M059J (cell line): ENCODE measurements around the gene TNNI3K. TPM values are rescaled to one million over a fixed set of nuclear protein-coding genes. Genes with fewer than 3 reads are reported as not detected.

Experiments used
- DNase-seq: peaks from one replicate; pipeline ENCODE4 v3.0.0-alpha.2; 2012; ENCODE audit warnings: low read depth
- total RNA-seq: library from RNA; depleted of rRNA; stranded (reverse); fragments of >200 nt; shearing (Covaris generic); gene quantifications from 2 replicates; pipeline ENCODE4 v1.2.3, GENCODE V29; 2014

TNNI3K gene
- total RNA-seq, 1 experiment from 2014 or later = not detected

DNA sequence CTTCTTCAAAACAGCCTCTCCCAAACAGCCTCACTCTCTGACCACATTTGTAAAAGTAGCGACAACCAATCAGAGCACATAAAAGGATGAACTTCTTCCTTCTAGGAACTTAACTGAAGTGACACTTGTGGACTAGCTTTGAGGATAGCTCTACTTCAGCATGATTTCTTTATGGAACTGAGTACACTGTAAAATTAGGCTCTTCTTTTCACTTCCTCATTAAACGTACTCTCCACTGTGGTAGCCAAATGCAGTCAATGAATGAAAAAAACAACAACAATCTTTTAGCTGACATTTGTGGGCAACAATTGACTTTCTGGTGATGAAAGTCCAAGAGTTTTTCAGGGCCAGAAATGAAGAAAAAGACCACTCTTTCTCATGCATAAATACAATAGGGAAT, 267.7 kb downstream of the TNNI3K start:
- no peak for DNase-seq

DNA sequence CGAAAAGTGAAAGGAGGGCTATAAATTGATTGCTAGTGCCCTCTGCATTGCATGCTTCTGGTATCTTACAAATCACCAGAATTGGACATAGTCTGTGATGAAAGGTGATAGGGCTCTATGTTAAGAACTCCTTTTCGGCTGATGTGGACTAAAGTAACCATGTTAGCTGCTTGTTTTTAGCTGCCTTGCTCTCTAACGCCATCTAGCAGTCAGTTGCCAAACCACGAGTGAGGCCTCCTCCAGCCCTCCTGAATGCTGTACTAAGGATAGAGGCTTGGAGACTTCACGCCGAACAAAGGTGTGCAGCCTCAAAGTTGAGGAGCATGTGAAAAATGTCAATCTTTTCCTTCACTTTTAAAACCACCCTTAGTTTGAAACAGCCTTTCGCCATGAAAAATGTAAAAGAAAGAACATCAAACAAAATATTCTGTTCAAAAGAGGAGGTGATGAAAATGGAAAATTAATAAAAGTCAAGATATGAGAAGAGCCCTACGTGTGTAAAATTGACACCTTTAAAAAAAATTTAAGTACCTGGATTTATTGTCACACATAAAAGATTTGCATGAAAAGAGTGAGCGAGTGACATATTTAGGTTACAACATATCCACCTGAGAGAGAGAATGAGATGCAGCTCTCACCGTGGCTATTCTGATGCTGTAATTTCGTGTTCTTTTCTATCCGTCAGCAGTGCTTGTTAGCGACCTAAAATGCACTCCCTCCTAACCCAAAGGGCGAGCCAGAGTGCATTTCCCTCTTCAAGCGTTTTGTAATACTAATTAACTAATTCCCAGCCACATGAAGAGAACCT, 269.1 kb downstream of the TNNI3K start:
- DNase-seq = peak; percentile 45

DNA sequence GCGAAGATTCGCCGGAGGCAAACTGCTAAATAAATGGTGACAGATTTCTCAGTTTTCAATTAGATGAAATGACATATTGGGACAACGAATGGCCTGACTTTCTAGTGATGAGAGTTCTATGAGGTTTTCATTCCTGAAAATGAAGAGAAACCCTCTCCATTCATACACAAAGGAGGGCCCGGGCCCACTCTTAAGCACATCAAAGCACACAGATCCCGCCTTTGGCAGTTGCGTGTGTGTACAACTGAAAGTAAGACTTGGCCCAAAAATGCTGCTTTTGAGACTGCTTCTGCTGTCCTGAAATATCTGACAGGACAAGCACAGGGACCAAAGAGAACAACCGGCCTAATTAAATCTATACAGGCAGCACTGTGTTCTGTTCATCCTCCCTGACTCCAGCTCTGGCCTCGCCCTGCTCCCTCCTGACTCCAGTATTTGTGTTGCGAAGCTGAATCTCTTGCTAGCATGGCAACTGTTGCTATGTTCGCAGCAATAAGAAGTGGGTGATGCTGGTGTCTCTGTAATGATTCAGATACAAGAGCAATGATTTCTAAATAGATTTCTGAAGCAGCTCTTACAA, 269.8 kb downstream of the TNNI3K start:
- DNase-seq = peak; percentile 22

- no peak for DNase-seq
Measured at GRCh38 chr1:74505928-74506710, 270.9 kb downstream of the TNNI3K start.

GRCh38 chr1:74508449-74508848, 273.3 kb downstream of the TNNI3K start:
- DNase-seq = no peak

GRCh38 chr1:74512170-74512915, 277.2 kb downstream of the TNNI3K start, which contains the start of gene LRRC53:
TSS of gene LRRC53 (minus strand) at chr1:74512611. CDS start at chr1:74483349, 29,262 bp downstream.
- DNase-seq = no peak

GRCh38 chr1:74513411-74514300, 278.5 kb downstream of the TNNI3K start:
- DNase-seq = no peak

GRCh38 chr1:74517599-74518051, 282.4 kb downstream of the TNNI3K start:
- DNase-seq = no peak

DNA sequence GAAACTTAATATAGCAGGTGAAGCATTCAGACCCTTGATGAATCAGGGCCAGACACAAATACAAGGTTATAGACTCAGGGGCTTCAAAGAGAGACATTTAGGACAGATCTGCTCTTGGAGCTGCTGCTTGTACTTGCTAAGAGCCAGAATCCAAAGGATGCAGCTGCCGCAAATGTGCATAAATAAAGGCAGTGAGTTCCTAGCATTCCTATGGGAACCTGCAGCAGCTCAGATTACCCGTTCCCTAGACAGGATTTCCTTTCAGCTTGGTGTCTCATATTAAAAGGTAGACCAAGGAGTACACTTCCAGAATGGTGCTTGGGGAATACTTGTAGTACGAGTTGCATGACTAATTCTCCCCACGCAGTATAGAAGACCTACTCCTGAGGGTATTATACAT, 287.0 kb downstream of the TNNI3K start:
- no peak for DNase-seq

- DNase-seq = no peak
Measured at GRCh38 chr1:74523873-74524480, 288.8 kb downstream of the TNNI3K start.

DNA sequence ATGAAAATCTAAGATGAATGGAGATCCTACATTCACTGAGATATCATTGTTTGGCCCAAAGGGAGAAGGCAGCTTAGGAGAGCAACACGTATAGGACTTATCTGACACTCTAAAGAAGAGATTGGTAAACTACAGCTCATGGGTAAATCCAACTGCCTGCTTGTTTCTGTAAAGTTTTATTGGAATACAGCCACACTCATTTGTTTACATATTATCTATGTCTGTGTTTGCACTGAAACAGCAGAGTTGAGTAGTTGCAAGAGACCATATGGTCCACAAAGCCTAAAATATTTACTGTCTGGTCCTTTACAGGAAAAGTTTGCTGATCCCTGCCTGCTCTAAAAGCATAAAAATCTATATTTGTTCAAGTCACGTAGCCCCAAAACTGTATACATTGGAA, 291.5 kb downstream of the TNNI3K start:
- no peak for DNase-seq

DNA sequence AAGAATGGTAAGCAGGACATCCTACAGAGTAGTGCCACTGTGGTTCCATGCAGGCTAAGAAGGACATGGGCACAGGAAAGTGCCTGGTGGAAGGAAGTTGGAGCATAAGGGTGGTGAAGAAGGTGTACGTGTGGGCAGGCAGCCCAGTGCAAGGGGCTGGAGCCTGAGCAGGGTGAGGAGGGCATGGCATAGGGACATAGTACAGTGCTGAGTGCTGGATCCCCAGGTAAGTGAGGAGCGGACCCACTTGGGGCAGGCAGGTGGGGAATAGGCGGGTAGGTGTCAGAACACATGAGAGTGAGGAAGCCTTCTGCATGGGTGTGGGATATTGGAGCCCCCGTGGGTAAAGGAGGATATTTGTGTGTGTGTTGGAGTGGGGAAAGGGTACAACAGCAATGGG, 292.9 kb downstream of the TNNI3K start:
- DNase-seq = no peak

- peak; percentile 3 for DNase-seq
Measured at GRCh38 chr1:74530892-74531291, 295.7 kb downstream of the TNNI3K start.

- no peak for DNase-seq
Measured at GRCh38 chr1:74531796-74532195, 296.6 kb downstream of the TNNI3K start.

DNA sequence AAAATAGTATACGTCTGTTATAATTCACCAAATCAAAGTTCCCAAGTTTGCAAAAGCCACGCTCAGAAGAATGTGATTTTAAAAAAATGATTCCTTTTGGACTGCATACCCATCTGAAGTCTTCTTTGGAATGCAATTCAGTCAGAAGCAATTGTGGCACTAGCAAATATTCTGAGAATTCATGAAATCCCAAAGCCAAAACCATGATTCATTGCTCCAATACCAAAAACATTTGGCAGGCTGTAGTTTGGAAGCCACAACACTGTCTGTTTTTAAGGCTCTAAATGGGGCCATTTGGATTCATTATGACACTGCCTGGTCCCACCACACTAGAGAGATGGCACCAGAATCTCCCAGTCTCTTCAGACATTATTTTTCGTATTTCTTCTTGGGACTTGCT, 299.1 kb downstream of the TNNI3K start:
- peak; percentile 42 for DNase-seq

- DNase-seq = no peak
Measured at GRCh38 chr1:74545821-74546220, 310.6 kb downstream of the TNNI3K start.

DNA sequence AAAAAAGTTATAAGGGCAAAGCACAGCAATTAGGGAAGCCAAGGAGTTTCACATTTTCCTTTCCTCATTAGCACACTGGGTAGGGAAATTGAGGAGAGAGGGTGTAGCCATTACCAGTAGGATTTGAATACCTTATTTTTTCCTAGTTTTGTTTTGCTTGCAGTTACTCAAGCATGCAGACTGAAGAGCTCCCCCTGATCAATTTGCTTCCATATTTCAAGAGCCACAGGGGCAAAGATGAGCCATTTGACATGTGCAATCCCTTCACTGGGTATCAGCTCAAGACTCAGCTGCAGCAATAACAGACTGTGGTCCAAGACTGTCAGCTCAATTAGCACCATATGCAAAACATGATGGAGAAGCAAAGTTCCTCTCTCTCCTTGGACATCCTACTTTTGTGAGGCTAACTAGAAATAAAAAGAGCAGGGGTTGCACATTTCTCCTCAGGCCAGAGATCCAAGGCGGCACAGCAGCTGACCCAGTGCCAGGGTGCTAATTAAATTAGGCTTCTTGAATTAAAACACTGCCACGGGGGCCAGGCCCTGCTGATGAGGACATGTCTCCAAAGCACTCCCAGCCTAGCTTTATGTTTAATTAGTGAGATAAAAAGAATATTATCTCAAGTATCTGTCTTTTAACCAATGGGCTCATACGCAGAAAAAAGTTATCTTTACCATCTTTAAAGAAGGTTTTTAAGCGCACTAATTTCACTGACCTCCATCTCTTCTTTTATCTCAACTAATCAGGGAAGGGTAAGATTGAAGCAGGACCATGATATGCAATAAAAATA, 314.0 kb downstream of the TNNI3K start:
- DNase-seq = no peak

- DNase-seq = no peak
Measured at GRCh38 chr1:74549932-74550331, 314.7 kb downstream of the TNNI3K start.

DNA sequence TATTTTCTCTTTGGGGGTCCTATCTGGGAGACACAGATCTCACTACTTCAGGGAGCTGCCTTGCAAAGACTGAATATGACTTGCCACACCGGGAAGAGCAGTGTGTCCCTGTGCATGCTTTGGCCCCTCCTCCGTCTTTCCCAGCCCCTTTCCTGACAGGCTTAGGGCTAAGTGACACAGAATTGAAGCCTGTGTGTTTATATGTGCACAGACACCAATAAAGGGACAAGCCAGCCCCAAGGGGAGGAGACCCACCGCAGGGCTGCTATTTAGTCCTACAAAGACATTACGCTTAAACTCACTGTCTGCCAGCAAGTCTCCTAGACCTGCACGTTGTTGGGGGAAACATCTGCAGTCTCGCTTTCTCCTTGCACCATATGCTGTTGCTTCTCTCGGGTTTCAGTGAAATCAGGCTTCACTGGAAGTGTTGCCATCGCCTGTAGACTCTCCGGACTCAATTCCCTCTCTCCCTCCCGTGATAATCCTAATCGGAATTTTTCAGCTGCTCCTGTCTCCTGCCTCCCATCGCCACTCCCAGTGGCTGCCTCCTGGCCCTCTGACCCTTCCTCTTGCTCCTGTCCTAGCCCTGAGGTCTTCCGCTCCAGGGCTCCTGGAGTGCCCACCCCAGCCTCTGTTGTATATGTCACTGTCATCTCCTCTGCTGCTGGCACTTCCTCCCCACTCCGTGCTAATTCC, 335.8 kb downstream of the TNNI3K start:
- DNase-seq = no peak
